ENCODE data around the gene TAF11L7. TPM values are rescaled to one million over a fixed set of nuclear protein-coding genes. Genes with fewer than 3 reads are reported as not detected.
"Not testable (repeated sequence)": the region's sequence is repeated elsewhere in the genome, so short reads cannot be mapped to it uniquely, and the experiment has no call there.

TAF11L7 gene
- total and polyA plus RNA-seq, 2 donors (not counting 1 experiment from before 2014, with no cell fraction given) = not detected

GRCh38 chr5:17604951-17605350 is 19.4 kb upstream of the TAF11L7 start:
- no peak overlapping the region for H3K4me3 ChIP-seq (replicated peaks in 1 of 4; ENCODE audit: control extremely low read depth in 1 of 4, insufficient read depth in 1 of 4, low read depth in 3 of 4, low read length in 4 of 4)
- DNase-seq (ENCODE audit: low read depth in 2 of 2) = no peak
- no peaks in the 10 kb centered on the region for H3K4me1 ChIP-seq (ENCODE audit: control insufficient read depth, extremely low read depth, insufficient read depth, low read length)
- H3K36me3 ChIP-seq (ENCODE audit: control insufficient read depth, insufficient read depth, low read length) = no peaks in the 10 kb centered on the region
- no peak for TF ChIP-seq CTCF (conservative IDR thresholded peaks at IDR 0.05 in 1 of 2, IDR thresholded peaks at IDR 0.05 in 1 of 2; ENCODE audit: low read depth in 1 of 2, low read length in 2 of 2)
- TF ChIP-seq EZH2 (IDR thresholded peaks at IDR 0.05; ENCODE audit: low read length, missing control alignments) = no peak
- no peaks in the 10 kb centered on the region for H3K9me3 ChIP-seq (ENCODE audit: control insufficient read depth, insufficient read depth, low read depth, low read length)
- no peak overlapping the region for H2AFZ ChIP-seq (ENCODE audit: low read length)
- no peaks in the 10 kb centered on the region for H3K79me2 ChIP-seq (ENCODE audit: control insufficient read depth, insufficient read depth, low read length)
- H3K4me2 ChIP-seq (ENCODE audit: extremely low read depth, insufficient read depth, low read length) = no peak overlapping the region
- H3K9ac ChIP-seq (ENCODE audit: insufficient read depth, low read length) = no peak overlapping the region
- no peak overlapping the region for H3K27ac ChIP-seq (ENCODE audit: insufficient read depth, low read length)
- H4K20me1 ChIP-seq (ENCODE audit: control insufficient read depth, extremely low read depth, insufficient read depth, low read length) = no peaks in the 10 kb centered on the region
- no peaks in the 10 kb centered on the region for H3K27me3 ChIP-seq (ENCODE audit: control insufficient read depth, insufficient read depth, low read length)

- H3K9ac ChIP-seq (ENCODE audit: insufficient read depth, low read length); H3K4me3 ChIP-seq (replicated peaks in 1 of 4; ENCODE audit: control extremely low read depth in 1 of 4, insufficient read depth in 1 of 4, low read depth in 3 of 4, low read length in 4 of 4); H3K79me2 ChIP-seq (ENCODE audit: control insufficient read depth, insufficient read depth, low read length); H3K9me3 ChIP-seq (ENCODE audit: control insufficient read depth, insufficient read depth, low read depth, low read length); H3K4me1 ChIP-seq (ENCODE audit: control insufficient read depth, extremely low read depth, insufficient read depth, low read length); H3K27me3 ChIP-seq (ENCODE audit: control insufficient read depth, insufficient read depth, low read length); H3K4me2 ChIP-seq (ENCODE audit: extremely low read depth, insufficient read depth, low read length); H4K20me1 ChIP-seq (ENCODE audit: control insufficient read depth, extremely low read depth, insufficient read depth, low read length); H2AFZ ChIP-seq (ENCODE audit: low read length); DNase-seq (ENCODE audit: low read depth in 2 of 2); H3K27ac ChIP-seq (ENCODE audit: insufficient read depth, low read length); H3K36me3 ChIP-seq (ENCODE audit: control insufficient read depth, insufficient read depth, low read length): not testable (repeated sequence)
Observed at GRCh38 chr5:17603880-17604279, 18.3 kb upstream of the TAF11L7 start, which contains the start of gene TAF11L11. TSS of gene TAF11L11 (plus strand) at chr5:17604183.

- H3K4me3 ChIP-seq (replicated peaks in 1 of 4; ENCODE audit: control extremely low read depth in 1 of 4, insufficient read depth in 1 of 4, low read depth in 3 of 4, low read length in 4 of 4); H3K4me1 ChIP-seq (ENCODE audit: control insufficient read depth, extremely low read depth, insufficient read depth, low read length); H3K36me3 ChIP-seq (ENCODE audit: control insufficient read depth, insufficient read depth, low read length); H3K9me3 ChIP-seq (ENCODE audit: control insufficient read depth, insufficient read depth, low read depth, low read length); DNase-seq (ENCODE audit: low read depth in 2 of 2); H2AFZ ChIP-seq (ENCODE audit: low read length); H3K4me2 ChIP-seq (ENCODE audit: extremely low read depth, insufficient read depth, low read length); H3K79me2 ChIP-seq (ENCODE audit: control insufficient read depth, insufficient read depth, low read length); H3K27me3 ChIP-seq (ENCODE audit: control insufficient read depth, insufficient read depth, low read length); H3K9ac ChIP-seq (ENCODE audit: insufficient read depth, low read length); H3K27ac ChIP-seq (ENCODE audit: insufficient read depth, low read length); H4K20me1 ChIP-seq (ENCODE audit: control insufficient read depth, extremely low read depth, insufficient read depth, low read length): not testable (repeated sequence)
Observed at GRCh38 chr5:17597728-17598127, 12.2 kb upstream of the TAF11L7 start, which contains the start of gene TAF11L10. TSS of gene TAF11L10 (minus strand) at chr5:17597828.

- H3K4me3 ChIP-seq (replicated peaks in 1 of 4; ENCODE audit: control extremely low read depth in 1 of 4, insufficient read depth in 1 of 4, low read depth in 3 of 4, low read length in 4 of 4); H3K9me3 ChIP-seq (ENCODE audit: control insufficient read depth, insufficient read depth, low read depth, low read length); H4K20me1 ChIP-seq (ENCODE audit: control insufficient read depth, extremely low read depth, insufficient read depth, low read length); DNase-seq (ENCODE audit: low read depth in 2 of 2); H3K27me3 ChIP-seq (ENCODE audit: control insufficient read depth, insufficient read depth, low read length); H3K4me1 ChIP-seq (ENCODE audit: control insufficient read depth, extremely low read depth, insufficient read depth, low read length); H2AFZ ChIP-seq (ENCODE audit: low read length); H3K27ac ChIP-seq (ENCODE audit: insufficient read depth, low read length); H3K79me2 ChIP-seq (ENCODE audit: control insufficient read depth, insufficient read depth, low read length); H3K36me3 ChIP-seq (ENCODE audit: control insufficient read depth, insufficient read depth, low read length); H3K9ac ChIP-seq (ENCODE audit: insufficient read depth, low read length); H3K4me2 ChIP-seq (ENCODE audit: extremely low read depth, insufficient read depth, low read length): not testable (repeated sequence)
Observed at GRCh38 chr5:17594255-17594654, 8.7 kb upstream of the TAF11L7 start, which contains the start of gene TAF11L9. TSS of gene TAF11L9 (minus strand) at chr5:17594394.

- not testable (repeated sequence) for H3K4me1 ChIP-seq (ENCODE audit: control insufficient read depth, extremely low read depth, insufficient read depth, low read length); H3K9me3 ChIP-seq (ENCODE audit: control insufficient read depth, insufficient read depth, low read depth, low read length); H3K4me2 ChIP-seq (ENCODE audit: extremely low read depth, insufficient read depth, low read length); H3K27ac ChIP-seq (ENCODE audit: insufficient read depth, low read length); H4K20me1 ChIP-seq (ENCODE audit: control insufficient read depth, extremely low read depth, insufficient read depth, low read length); H2AFZ ChIP-seq (ENCODE audit: low read length); H3K79me2 ChIP-seq (ENCODE audit: control insufficient read depth, insufficient read depth, low read length); H3K9ac ChIP-seq (ENCODE audit: insufficient read depth, low read length); H3K27me3 ChIP-seq (ENCODE audit: control insufficient read depth, insufficient read depth, low read length); H3K4me3 ChIP-seq (replicated peaks in 1 of 4; ENCODE audit: control extremely low read depth in 1 of 4, insufficient read depth in 1 of 4, low read depth in 3 of 4, low read length in 4 of 4); DNase-seq (ENCODE audit: low read depth in 2 of 2); H3K36me3 ChIP-seq (ENCODE audit: control insufficient read depth, insufficient read depth, low read length)
Observed at GRCh38 chr5:17590860-17591259, 5.3 kb upstream of the TAF11L7 start, which contains the start of gene TAF11L8. TSS of gene TAF11L8 (minus strand) at chr5:17590960.

Measured in fibroblast of lung (primary cell).